A549 (cell line): ENCODE results near the gene SPACA7.

Experiments
- CEBPB ChIP-seq, 2 experiments: fragments of >200 bp in 1 of 2; sonication (Bioruptor Twin) in 1 of 2; formaldehyde crosslinking in 1 of 2; IDR thresholded peaks; 2 replicates each; pipeline ENCODE4 v1.6.1; 2012 to 2016
- CHD2 ChIP-seq: fragments of 150-350 bp; IDR thresholded peaks from 2 replicates; pipeline ENCODE4 v1.6.1; 2014; ENCODE audit warnings: low read length; ENCODE audit not compliant: partially characterized antibody
- CTCF ChIP-seq: fragments of >200 bp; sonication (Bioruptor Twin); formaldehyde crosslinking; IDR thresholded peaks from 3 replicates; pipeline ENCODE4 v1.5.1; 2016
- FOSL2 ChIP-seq, 2 experiments: fragments of 450-650 bp in 1 of 2; fragments of >200 bp in 1 of 2; sonication (Bioruptor Twin) in 1 of 2; formaldehyde crosslinking; IDR thresholded peaks; 2 replicates each; pipeline versions ENCODE4 v1.5.0 to v1.6.1; 2016 to 2020; ENCODE audit warnings: mild to moderate bottlenecking in 1 of 2, moderate library complexity in 1 of 2
- HDAC2 ChIP-seq: fragments of 200-600 bp; sonication (generic); IDR thresholded peaks from 2 replicates; pipeline ENCODE4 v1.6.1; 2016
- JUN ChIP-seq, 2 experiments: fragments of >200 bp; sonication (Bioruptor Twin); formaldehyde crosslinking; IDR thresholded peaks; 2 replicates in 1 of 2; 3 replicates in 1 of 2; pipeline ENCODE4 v1.6.1; 2016 to 2017
- POLR2A ChIP-seq: IDR thresholded peaks from 2 replicates; pipeline ENCODE4 v1.6.1; 2012; ENCODE audit warnings: mild to moderate bottlenecking, low read length
- SMC3 ChIP-seq: fragments of >200 bp; sonication (Bioruptor Twin); formaldehyde crosslinking; IDR thresholded peaks from 3 replicates; pipeline ENCODE4 v1.6.1; 2018; ENCODE audit warnings: inconsistent platforms
- TP53 ChIP-seq: fragments of 250-450 bp; sonication (Bioruptor Pico); IDR thresholded peaks from 2 replicates; pipeline ENCODE4 v1.5.0; 2021; ENCODE audit warnings: mild to moderate bottlenecking, moderate library complexity
- ZC3H11A ChIP-seq: fragments of 450-650 bp; IDR thresholded peaks from 2 replicates; pipeline ENCODE4 v1.6.1; 2014; ENCODE audit warnings: antibody characterized with exemption, mild to moderate bottlenecking

GRCh38 chr13:112441226-112441625 is 65.1 kb downstream of the SPACA7 start:
- TF ChIP-seq CTCF: no peak
- TF ChIP-seq JUN (IDR thresholded peaks at IDR 0.05): no peak
- no peak for TF ChIP-seq POLR2A
- TF ChIP-seq CEBPB (IDR thresholded peaks at IDR 0.05): no peak
- TF ChIP-seq TP53 (CRISPR knock-in tag): no peak
- no peak for TF ChIP-seq ZC3H11A
- no peak for TF ChIP-seq CHD2
- no peak for TF ChIP-seq HDAC2
- TF ChIP-seq FOSL2 (IDR thresholded peaks at IDR 0.05): no peak
- TF ChIP-seq FOSL2 (CRISPR knock-in tag; IDR thresholded peaks at IDR 0.05): no peak
- no peak for TF ChIP-seq SMC3
